GM21619 (cell line): ENCODE measurements around the gene ZNF429.
"Not testable (repeated sequence)": the region's sequence is repeated elsewhere in the genome, so short reads cannot be mapped to it uniquely, and the experiment has no call there.

ENCODE experiments used
- ATAC-seq: cut with Tn5 transposase; IDR thresholded peaks from one replicate; pipeline ENCODE4 v1.9.1; 2021; ENCODE audit not compliant: unreplicated experiment

Gene ZNF429

GRCh38 chr19:21513651-21514050 is 8.2 kb downstream of the ZNF429 start:
- no peak for ATAC-seq

GRCh38 chr19:21519488-21519887 is 14.1 kb downstream of the ZNF429 start:
- ATAC-seq = no peak

GRCh38 chr19:21532904-21533303 is 27.5 kb downstream of the ZNF429 start:
- ATAC-seq = no peak

- ATAC-seq = not testable (repeated sequence)
These were observed 31.4 kb downstream of the ZNF429 start for GRCh38 chr19:21536741-21537290.

- ATAC-seq = no peak
These were observed 54.0 kb downstream of the ZNF429 start for GRCh38 chr19:21559444-21559843.

- no peak for ATAC-seq
These were observed 59.0 kb downstream of the ZNF429 start for GRCh38 chr19:21564406-21564805.

GRCh38 chr19:21566073-21566472 is 60.7 kb downstream of the ZNF429 start:
- ATAC-seq = no peak

- not testable (repeated sequence) for ATAC-seq
These were observed 62.4 kb downstream of the ZNF429 start for GRCh38 chr19:21567806-21568205.

GRCh38 chr19:21568816-21569493 is 63.6 kb downstream of the ZNF429 start:
- no peak for ATAC-seq

GRCh38 chr19:21569494-21569865 is 64.1 kb downstream of the ZNF429 start:
- no peak for ATAC-seq

GRCh38 chr19:21571316-21571715 is 65.9 kb downstream of the ZNF429 start:
- ATAC-seq = no peak

GRCh38 chr19:21574607-21575006 is 69.2 kb downstream of the ZNF429 start:
- ATAC-seq = no peak

GRCh38 chr19:21576481-21576880 is 71.1 kb downstream of the ZNF429 start:
- no peak for ATAC-seq

- no peak for ATAC-seq
These were observed 74.7 kb downstream of the ZNF429 start for GRCh38 chr19:21580101-21580500.

GRCh38 chr19:21580818-21581217 is 75.4 kb downstream of the ZNF429 start:
- ATAC-seq = no peak

- no peak for ATAC-seq
These were observed 76.3 kb downstream of the ZNF429 start for GRCh38 chr19:21581646-21582240.

GRCh38 chr19:21584537-21584936 is 79.1 kb downstream of the ZNF429 start:
- no peak for ATAC-seq

GRCh38 chr19:21585281-21585890 is 80.0 kb downstream of the ZNF429 start:
- ATAC-seq = no peak

GRCh38 chr19:21586311-21587116 is 81.1 kb downstream of the ZNF429 start:
- ATAC-seq = no peak

GRCh38 chr19:21587117-21587461 is 81.7 kb downstream of the ZNF429 start:
- ATAC-seq = no peak

- ATAC-seq = no peak
These were observed 82.1 kb downstream of the ZNF429 start for GRCh38 chr19:21587549-21587948.
